Suppressor macrophage treated with lipopolysaccharide for 4 hours (primary cell): Measurements from ENCODE around the gene FEZ2.

Source experiments
- DNase-seq: peaks from one replicate; pipeline ENCODE4 v3.0.0-alpha.2; 2020

FEZ2 gene

GRCh38 chr2:36586672-36587071, 11.3 kb downstream of the FEZ2 start:
- DNase-seq: no peak

- no peak for DNase-seq
Observed at GRCh38 chr2:36584148-36584794, 13.7 kb downstream of the FEZ2 start.

GRCh38 chr2:36582951-36583350, 15.0 kb downstream of the FEZ2 start:
- no peak for DNase-seq

GRCh38 chr2:36582538-36582937, 15.4 kb downstream of the FEZ2 start:
- DNase-seq: no peak

- no peak for DNase-seq
Observed at GRCh38 chr2:36579297-36579664, 18.7 kb downstream of the FEZ2 start.

- DNase-seq: no peak
Observed at GRCh38 chr2:36578343-36579296, 19.3 kb downstream of the FEZ2 start.

GRCh38 chr2:36577884-36578283, 20.1 kb downstream of the FEZ2 start:
- no peak for DNase-seq

- DNase-seq: no peak
Observed at GRCh38 chr2:36574560-36574959, 23.4 kb downstream of the FEZ2 start.

GRCh38 chr2:36573165-36573564, 24.8 kb downstream of the FEZ2 start:
- no peak for DNase-seq

- no peak for DNase-seq
Observed at GRCh38 chr2:36572719-36573059, 25.3 kb downstream of the FEZ2 start.

GRCh38 chr2:36572054-36572718, 25.8 kb downstream of the FEZ2 start:
- no peak for DNase-seq

GRCh38 chr2:36570416-36570815, 27.6 kb downstream of the FEZ2 start:
- no peak for DNase-seq

GRCh38 chr2:36569267-36569856, 28.6 kb downstream of the FEZ2 start:
- no peak for DNase-seq

- DNase-seq: no peak
Observed at GRCh38 chr2:36568516-36569246, 29.3 kb downstream of the FEZ2 start.

GRCh38 chr2:36567711-36568408, 30.1 kb downstream of the FEZ2 start:
- DNase-seq: no peak

- no peak for DNase-seq
Observed at GRCh38 chr2:36566887-36567286, 31.1 kb downstream of the FEZ2 start.

- DNase-seq: no peak
Observed at GRCh38 chr2:36565712-36566111, 32.3 kb downstream of the FEZ2 start.

GRCh38 chr2:36564377-36564930, 33.5 kb downstream of the FEZ2 start:
- no peak for DNase-seq

GRCh38 chr2:36562973-36563532, 34.9 kb downstream of the FEZ2 start:
- peak; percentile 72 for DNase-seq

GRCh38 chr2:36562240-36562639, 35.7 kb downstream of the FEZ2 start:
- DNase-seq: no peak

GRCh38 chr2:36561237-36561944, 36.6 kb downstream of the FEZ2 start:
- peak; percentile 79 for DNase-seq
